Type B pancreatic cell (in vitro differentiated cells): ENCODE data around the gene WNT3. TPM values are rescaled to one million over a fixed set of nuclear protein-coding genes. Genes with fewer than 3 reads are reported as not detected.

Source experiments
- DNase-seq: peaks from one replicate; pipeline ENCODE4 v3.0.0; 2021; ENCODE audit warnings: mixed read lengths; ENCODE audit not compliant: unreplicated experiment; ENCODE audit errors: extremely low spot score
- H3K27ac Mint-ChIP-seq: 2 replicates; pipeline ENCODE4 v1.8.0; 2021; ENCODE audit warnings: mild to moderate bottlenecking, mixed read lengths
- H3K27me3 Mint-ChIP-seq: 2 replicates; pipeline ENCODE4 v1.8.0; 2021; ENCODE audit warnings: mixed read lengths
- H3K36me3 Mint-ChIP-seq: 2 replicates; pipeline ENCODE4 v1.8.0; 2021; ENCODE audit warnings: mixed read lengths
- H3K4me1 Mint-ChIP-seq: one replicate; pipeline ENCODE4 v1.8.0; 2021; ENCODE audit warnings: mixed read lengths; ENCODE audit not compliant: unreplicated experiment
- H3K4me3 Mint-ChIP-seq: 2 replicates; pipeline ENCODE4 v1.8.0; 2021; ENCODE audit warnings: mild to moderate bottlenecking, mixed read lengths
- H3K9me3 Mint-ChIP-seq: 2 replicates; pipeline ENCODE4 v1.8.0; 2021; ENCODE audit warnings: mixed read lengths
- CTCF ChIP-seq: fragments of 200-600 bp; sonication (generic); conservative IDR thresholded peaks from 2 replicates; pipeline ENCODE4 v1.5.0; 2021; ENCODE audit warnings: antibody characterized with exemption, mild to moderate bottlenecking
- total RNA-seq: library from RNA; stranded (reverse); gene quantifications from 2 replicates; pipeline ENCODE4 v1.2.1, GENCODE V29; 2021; ENCODE audit warnings: low replicate concordance

WNT3 gene
- total RNA-seq, 1 donor from 2014 or later = 14.1 TPM

GRCh38 chr17:46726206-46726605, 92.3 kb downstream of the WNT3 start:
- H3K36me3 Mint-ChIP-seq = peaks cover 12% of the 10 kb centered on the region
- H3K4me3 Mint-ChIP-seq = peak overlapping the region; percentile 27
- peaks cover 14% of the 10 kb centered on the region for H3K4me1 Mint-ChIP-seq
- H3K9me3 Mint-ChIP-seq = no peaks in the 10 kb centered on the region
- TF ChIP-seq CTCF = no peak
- no peak for DNase-seq
- H3K27me3 Mint-ChIP-seq = no peaks in the 10 kb centered on the region
- peak overlapping the region; percentile 84 for H3K27ac Mint-ChIP-seq

GRCh38 chr17:46722662-46723285, 95.7 kb downstream of the WNT3 start:
- no peak overlapping the region for H3K4me3 Mint-ChIP-seq
- peaks cover 16% of the 10 kb centered on the region for H3K4me1 Mint-ChIP-seq
- H3K9me3 Mint-ChIP-seq = no peaks in the 10 kb centered on the region
- no peak for DNase-seq
- H3K27ac Mint-ChIP-seq = no peak overlapping the region
- no peaks in the 10 kb centered on the region for H3K27me3 Mint-ChIP-seq
- peaks cover 8% of the 10 kb centered on the region for H3K36me3 Mint-ChIP-seq
- no peak for TF ChIP-seq CTCF

GRCh38 chr17:46720408-46720807, 98.1 kb downstream of the WNT3 start:
- Mint-ChIP-seq H3K36me3 (peaks cover 14% of the 10 kb centered on the region), H3K4me1 (peaks cover 3% of the 10 kb centered on the region), H3K27me3 (no peaks in the 10 kb centered on the region), H3K4me3 (no peak overlapping the region), H3K27ac (no peak overlapping the region), H3K9me3 (no peaks in the 10 kb centered on the region)
- TF ChIP-seq CTCF = no peak
- no peak for DNase-seq

GRCh38 chr17:46719891-46720290, 98.6 kb downstream of the WNT3 start:
- peaks cover 14% of the 10 kb centered on the region for H3K36me3 Mint-ChIP-seq
- no peaks in the 10 kb centered on the region for H3K9me3 Mint-ChIP-seq
- peaks cover 3% of the 10 kb centered on the region for H3K4me1 Mint-ChIP-seq
- no peak for TF ChIP-seq CTCF
- H3K27me3 Mint-ChIP-seq = no peaks in the 10 kb centered on the region
- no peak overlapping the region for H3K4me3 Mint-ChIP-seq
- no peak overlapping the region for H3K27ac Mint-ChIP-seq
- no peak for DNase-seq

- H3K4me1 Mint-ChIP-seq = peaks cover 7% of the 10 kb centered on the region
- no peak for DNase-seq
- TF ChIP-seq CTCF = no peak
- H3K4me3 Mint-ChIP-seq = no peak overlapping the region
- H3K27ac Mint-ChIP-seq = no peak overlapping the region
- H3K36me3 Mint-ChIP-seq = peaks cover 19% of the 10 kb centered on the region
- H3K27me3 Mint-ChIP-seq = no peaks in the 10 kb centered on the region
- H3K9me3 Mint-ChIP-seq = no peaks in the 10 kb centered on the region
Observed at GRCh38 chr17:46717999-46718398, 100.5 kb downstream of the WNT3 start.

Other genes with a start within 250 kb of the WNT3 start
- 9.8 and 19.7 TPM in 2 replicates for gene ARL17A, start 239.0 kb downstream of the WNT3 start, total RNA-seq
- gene NSF, start 228.0 kb downstream of the WNT3 start, total RNA-seq = 44.2 and 45.2 TPM in 2 replicates
- 0.89 and 1.2 TPM in 2 replicates for gene WNT9B, start 32.9 kb upstream of the WNT3 start, total RNA-seq
- 60.2 and 63.4 TPM in 2 replicates for gene GOSR2, start 104.5 kb upstream of the WNT3 start, total RNA-seq
- 0.43 and 0.46 TPM in 2 replicates for gene RPRML, start 160.6 kb upstream of the WNT3 start, total RNA-seq